K562 (cell line): Measurements from ENCODE around the gene CELSR2. TPM values are rescaled to one million over a fixed set of nuclear protein-coding genes. Genes with fewer than 3 reads are reported as not detected.

ENCODE experiments used
- BRCA1 ChIP-seq, 2 experiments: fragments of 450-650 bp in 1 of 2; sonication (generic) in 1 of 2; formaldehyde crosslinking in 1 of 2; IDR thresholded peaks; 2 replicates each; pipeline versions ENCODE4 v1.5.0 to v1.6.1; 2017 to 2020; ENCODE audit warnings: mild to moderate bottlenecking in 1 of 2, missing genetic modification reagents in 1 of 2
- CCAR2 ChIP-seq: fragments of 200-400 bp; formaldehyde crosslinking; IDR thresholded peaks from 2 replicates; pipeline ENCODE4 v1.6.1; 2017; ENCODE audit warnings: mild to moderate bottlenecking, low read depth, low read length
- COPS2 ChIP-seq: fragments of 450-650 bp; conservative IDR thresholded peaks from 2 replicates; pipeline ENCODE4 v1.6.1; 2016; ENCODE audit warnings: mild to moderate bottlenecking, moderate library complexity
- EWSR1 ChIP-seq: fragments of 450-650 bp; IDR thresholded peaks from 2 replicates; pipeline ENCODE4 v1.6.1; 2018; ENCODE audit warnings: borderline replicate concordance, mild to moderate bottlenecking, low read depth, moderate library complexity; ENCODE audit not compliant: partially characterized antibody
- LEF1 ChIP-seq: fragments of 450-650 bp; IDR thresholded peaks from 2 replicates; pipeline ENCODE4 v1.6.1; 2016; ENCODE audit warnings: mild to moderate bottlenecking
- PHF20 ChIP-seq: fragments of 450-650 bp; IDR thresholded peaks from 2 replicates; pipeline ENCODE4 v1.6.1; 2018; ENCODE audit not compliant: partially characterized antibody
- POLR3A ChIP-seq: IDR thresholded peaks from 2 replicates; pipeline ENCODE4 v1.6.1; 2011; ENCODE audit warnings: borderline replicate concordance, mild to moderate bottlenecking, moderate library complexity; ENCODE audit not compliant: insufficient read length, insufficient read depth; ENCODE audit errors: extremely low read depth
- PTRF ChIP-seq: fragments of 450-650 bp; IDR thresholded peaks from 2 replicates; pipeline ENCODE4 v1.6.1; 2016; ENCODE audit warnings: mild to moderate bottlenecking, missing genetic modification characterization, missing compliant biosample characterization
- PTTG1 ChIP-seq: fragments of 450-650 bp; IDR thresholded peaks from 2 replicates; pipeline ENCODE4 v1.6.1; 2016; ENCODE audit warnings: low read depth, mild to moderate bottlenecking, missing genetic modification characterization, missing compliant biosample characterization
- RBM17 ChIP-seq: fragments of 200-400 bp; formaldehyde crosslinking; IDR thresholded peaks from 2 replicates; pipeline ENCODE4 v1.6.1; 2017; ENCODE audit warnings: low read depth, mild to moderate bottlenecking, low read length, borderline replicate concordance
- SIN3B ChIP-seq: fragments of 450-650 bp; IDR thresholded peaks from 2 replicates; pipeline ENCODE4 v1.6.1; 2017; ENCODE audit warnings: low read depth, mild to moderate bottlenecking, moderate library complexity
- SMARCA5 ChIP-seq: fragments of 450-650 bp; IDR thresholded peaks from 2 replicates; pipeline ENCODE4 v1.6.1; 2016
- SPI1 ChIP-seq: IDR thresholded peaks from 2 replicates; pipeline ENCODE4 v1.6.1; 2011; ENCODE audit warnings: low read depth, low read length, control low read depth, borderline replicate concordance
- SUPT5H ChIP-seq: fragments of 450-650 bp; IDR thresholded peaks from 2 replicates; pipeline ENCODE4 v1.6.1; 2016
- ZNF184 ChIP-seq: sonication (generic); formaldehyde crosslinking; IDR thresholded peaks from 2 replicates; pipeline ENCODE4 v1.5.0; 2020; ENCODE audit warnings: missing genetic modification reagents
- ZNF639 ChIP-seq, 2 experiments: fragments of 200-800 bp in 1 of 2; sonication (Bioruptor generic) in 1 of 2; sonication (generic) in 1 of 2; formaldehyde crosslinking in 1 of 2; IDR thresholded peaks in 1 of 2; conservative IDR thresholded peaks in 1 of 2; 2 replicates each; pipeline versions ENCODE4 v1.5.0 to v1.6.1; 2016 to 2020; ENCODE audit warnings: missing compliant biosample characterization in 1 of 2, missing genetic modification characterization in 1 of 2, missing genetic modification reagents in 1 of 2
- ZNF717 ChIP-seq: fragments of 250-450 bp; sonication (Bioruptor Pico); IDR thresholded peaks from 2 replicates; pipeline ENCODE4 v1.5.0; 2021
- polyA plus RNA-seq, 8 experiments: library from polyadenylated mRNA; depleted of rRNA in 4 of 8; stranded (reverse) in 5 of 8; unstranded in 3 of 8; fragments of >200 nt; fragmentation: Nextera tagmentation in 2 of 8; fragmentation: Illumina TruSeq in 1 of 8; extraction: Ambion mirVana in 2 of 8; extraction: Trizol in 1 of 8; gene quantifications; 2 replicates each; pipeline versions ENCODE4 v1.2.1 to v1.2.3, GENCODE V29; 2011 to 2014; ENCODE audit warnings: inconsistent platforms in 1 of 8, missing spikeins in 1 of 8
- total RNA-seq, 7 experiments: library from RNA; depleted of rRNA in 6 of 7; stranded (reverse); fragments of >200 nt in 6 of 7; fragmentation: Illumina TruSeq in 2 of 7; extraction: Trizol in 2 of 7; gene quantifications; 2 replicates each; pipeline versions ENCODE4 v1.2.1 to v1.2.3, GENCODE V29; 2011 to 2021; ENCODE audit warnings: low replicate concordance in 1 of 7
- TF ChIP-seq, protein P1 (sequence below): fragments of 250-450 bp; sonication (Bioruptor Pico); IDR thresholded peaks from 2 replicates; pipeline ENCODE4 v1.9.0; 2021; ENCODE audit warnings: mild to moderate bottlenecking
- TF ChIP-seq, protein P2 (sequence below): sonication (generic); formaldehyde crosslinking; IDR thresholded peaks from 2 replicates; pipeline ENCODE4 v1.8.0; 2022; ENCODE audit warnings: missing genetic modification reagents, mild to moderate bottlenecking, borderline replicate concordance
- TF ChIP-seq, protein P3 (sequence below): fragments of 450-650 bp; IDR thresholded peaks from 2 replicates; pipeline ENCODE4 v1.6.1; 2016; ENCODE audit warnings: mild to moderate bottlenecking

Gene CELSR2
- total and polyA plus RNA-seq, 9 of the 15 experiments (the other 6 are each of a cell fraction or from before 2014, with no cell fraction given), result 0.31 to 21.9 (median 4.2) TPM

GRCh38 chr1:109282952-109283747 is 33.8 kb downstream of the CELSR2 start, which contains the start of gene PSRC1 (continued):
- TF ChIP-seq ZNF639 (CRISPR knock-in tag; conservative IDR thresholded peaks at IDR 0.05 in 1 of 2, IDR thresholded peaks at IDR 0.05 in 1 of 2) (peak in 1 of 2 experiments; percentile 93; a peak in 2 of 4 replicates), SIN3B (no peak), SPI1 (no peak), RBM17 (no peak), COPS2 (no peak), PTTG1 (no peak), ZNF717 (CRISPR knock-in tag) (no peak), LEF1 (no peak; the same call in 1 of the 2 replicates), BRCA1 (IDR thresholded peaks at IDR 0.05) (no peak), BRCA1 (CRISPR knock-in tag; IDR thresholded peaks at IDR 0.05) (no peak), CCAR2 (no peak), PTRF (no peak), SMARCA5 (no peak), POLR3A (no peak), ZNF184 (CRISPR knock-in tag) (no peak), PHF20 (peak; percentile 17), SUPT5H (peak; percentile 96), EWSR1 (no peak)
- TF ChIP-seq, protein P1, sequence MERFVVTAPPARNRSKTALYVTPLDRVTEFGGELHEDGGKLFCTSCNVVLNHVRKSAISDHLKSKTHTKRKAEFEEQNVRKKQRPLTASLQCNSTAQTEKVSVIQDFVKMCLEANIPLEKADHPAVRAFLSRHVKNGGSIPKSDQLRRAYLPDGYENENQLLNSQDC (CRISPR knock-in tag), result 0 out of 2 replicates have a peak, but pooled peaks have one; percentile 19
- TF ChIP-seq, protein P2, sequence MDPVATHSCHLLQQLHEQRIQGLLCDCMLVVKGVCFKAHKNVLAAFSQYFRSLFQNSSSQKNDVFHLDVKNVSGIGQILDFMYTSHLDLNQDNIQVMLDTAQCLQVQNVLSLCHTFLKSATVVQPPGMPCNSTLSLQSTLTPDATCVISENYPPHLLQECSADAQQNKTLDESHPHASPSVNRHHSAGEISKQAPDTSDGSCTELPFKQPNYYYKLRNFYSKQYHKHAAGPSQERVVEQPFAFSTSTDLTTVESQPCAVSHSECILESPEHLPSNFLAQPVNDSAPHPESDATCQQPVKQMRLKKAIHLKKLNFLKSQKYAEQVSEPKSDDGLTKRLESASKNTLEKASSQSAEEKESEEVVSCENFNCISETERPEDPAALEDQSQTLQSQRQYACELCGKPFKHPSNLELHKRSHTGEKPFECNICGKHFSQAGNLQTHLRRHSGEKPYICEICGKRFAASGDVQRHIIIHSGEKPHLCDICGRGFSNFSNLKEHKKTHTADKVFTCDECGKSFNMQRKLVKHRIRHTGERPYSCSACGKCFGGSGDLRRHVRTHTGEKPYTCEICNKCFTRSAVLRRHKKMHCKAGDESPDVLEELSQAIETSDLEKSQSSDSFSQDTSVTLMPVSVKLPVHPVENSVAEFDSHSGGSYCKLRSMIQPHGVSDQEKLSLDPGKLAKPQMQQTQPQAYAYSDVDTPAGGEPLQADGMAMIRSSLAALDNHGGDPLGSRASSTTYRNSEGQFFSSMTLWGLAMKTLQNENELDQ (CRISPR knock-in tag), result 0 out of 2 replicates have a peak, but pooled peaks have one; percentile 2
- TF ChIP-seq, protein P3, sequence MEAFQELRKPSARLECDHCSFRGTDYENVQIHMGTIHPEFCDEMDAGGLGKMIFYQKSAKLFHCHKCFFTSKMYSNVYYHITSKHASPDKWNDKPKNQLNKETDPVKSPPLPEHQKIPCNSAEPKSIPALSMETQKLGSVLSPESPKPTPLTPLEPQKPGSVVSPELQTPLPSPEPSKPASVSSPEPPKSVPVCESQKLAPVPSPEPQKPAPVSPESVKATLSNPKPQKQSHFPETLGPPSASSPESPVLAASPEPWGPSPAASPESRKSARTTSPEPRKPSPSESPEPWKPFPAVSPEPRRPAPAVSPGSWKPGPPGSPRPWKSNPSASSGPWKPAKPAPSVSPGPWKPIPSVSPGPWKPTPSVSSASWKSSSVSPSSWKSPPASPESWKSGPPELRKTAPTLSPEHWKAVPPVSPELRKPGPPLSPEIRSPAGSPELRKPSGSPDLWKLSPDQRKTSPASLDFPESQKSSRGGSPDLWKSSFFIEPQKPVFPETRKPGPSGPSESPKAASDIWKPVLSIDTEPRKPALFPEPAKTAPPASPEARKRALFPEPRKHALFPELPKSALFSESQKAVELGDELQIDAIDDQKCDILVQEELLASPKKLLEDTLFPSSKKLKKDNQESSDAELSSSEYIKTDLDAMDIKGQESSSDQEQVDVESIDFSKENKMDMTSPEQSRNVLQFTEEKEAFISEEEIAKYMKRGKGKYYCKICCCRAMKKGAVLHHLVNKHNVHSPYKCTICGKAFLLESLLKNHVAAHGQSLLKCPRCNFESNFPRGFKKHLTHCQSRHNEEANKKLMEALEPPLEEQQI, result 0 out of 2 replicates have a peak, but pooled peaks have one; percentile 14
